ENCODE measurements around the gene NSF.
"Not testable (repeated sequence)": the region's sequence is repeated elsewhere in the genome, so short reads cannot be mapped to it uniquely, and the experiment has no call there.

NSF gene

DNA sequence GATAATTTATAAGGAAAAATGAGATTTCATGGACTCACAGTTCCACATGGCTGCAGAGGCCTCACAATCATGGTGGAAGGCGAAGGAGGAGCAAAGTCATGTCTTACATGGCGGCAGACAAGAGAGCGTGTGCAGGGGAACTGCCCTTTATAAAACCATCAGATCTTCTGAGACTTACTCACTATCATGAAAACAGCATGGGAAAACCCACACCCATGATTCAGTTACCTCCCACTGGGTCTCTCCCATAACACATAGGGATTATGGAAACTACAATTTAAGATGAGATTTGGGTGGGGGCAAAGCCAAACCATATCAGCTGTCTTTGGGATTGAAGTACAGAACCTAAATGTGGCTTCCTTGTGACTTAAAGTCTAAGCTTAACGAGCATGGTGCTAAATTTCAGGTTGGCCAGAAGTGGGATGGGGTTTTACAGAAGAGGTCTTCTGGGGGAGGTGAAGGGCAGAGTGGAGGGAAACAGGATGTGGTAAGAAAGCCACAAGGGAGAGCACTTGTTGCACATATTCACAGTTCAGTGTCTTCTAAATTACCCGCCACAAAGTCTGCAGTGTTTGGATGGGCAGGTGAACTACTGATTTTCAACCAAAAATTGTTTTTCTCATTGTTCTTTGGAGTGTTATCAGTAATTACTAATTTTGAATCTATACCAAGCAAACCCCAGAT lies 38.4 kb downstream of the NSF start:
- DNase-seq (ENCODE audit: extremely low read depth in 1 of 2, low read depth in 1 of 2) = not testable (repeated sequence)

DNA sequence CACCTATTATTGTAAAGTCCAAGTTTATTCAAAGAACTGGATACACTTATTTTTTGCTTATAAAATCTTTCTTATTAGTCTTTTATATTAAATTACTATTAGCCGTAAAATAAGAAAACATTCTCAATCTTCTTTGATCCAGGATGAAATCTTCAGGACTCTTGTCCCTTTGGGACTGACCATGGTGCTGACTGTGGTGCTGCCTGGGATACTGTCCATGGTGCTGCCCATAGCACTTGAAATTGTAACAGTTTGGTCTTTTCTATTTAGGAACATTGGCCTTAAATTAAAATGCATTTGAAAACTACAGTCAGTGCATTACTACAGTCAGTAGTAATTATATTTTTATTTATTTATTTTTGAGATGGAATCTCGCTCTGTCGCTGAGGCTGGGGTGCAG lies 41.7 kb downstream of the NSF start:
- DNase-seq (ENCODE audit: extremely low read depth in 1 of 2, low read depth in 1 of 2) = not testable (repeated sequence)

DNA sequence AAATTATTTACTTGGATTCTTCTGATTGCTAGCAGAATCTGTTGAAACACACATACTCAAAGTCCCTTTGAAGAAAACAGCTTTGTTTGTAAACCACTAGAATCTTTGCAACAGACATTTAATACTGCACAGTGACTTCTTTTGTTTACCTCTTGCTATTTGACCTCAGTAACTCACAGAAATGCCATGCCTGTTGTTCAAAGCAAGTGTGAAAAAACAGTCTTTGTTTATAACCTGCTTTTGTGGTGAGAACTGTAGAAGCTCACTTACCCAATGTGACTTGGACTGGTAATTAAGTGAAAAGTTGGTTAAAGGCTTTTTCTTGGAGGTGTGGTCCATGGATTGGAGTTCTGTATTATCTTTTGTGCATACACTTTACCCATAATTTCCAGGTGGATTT lies 44.4 kb downstream of the NSF start:
- not testable (repeated sequence) for DNase-seq (ENCODE audit: extremely low read depth in 1 of 2, low read depth in 1 of 2)

DNA sequence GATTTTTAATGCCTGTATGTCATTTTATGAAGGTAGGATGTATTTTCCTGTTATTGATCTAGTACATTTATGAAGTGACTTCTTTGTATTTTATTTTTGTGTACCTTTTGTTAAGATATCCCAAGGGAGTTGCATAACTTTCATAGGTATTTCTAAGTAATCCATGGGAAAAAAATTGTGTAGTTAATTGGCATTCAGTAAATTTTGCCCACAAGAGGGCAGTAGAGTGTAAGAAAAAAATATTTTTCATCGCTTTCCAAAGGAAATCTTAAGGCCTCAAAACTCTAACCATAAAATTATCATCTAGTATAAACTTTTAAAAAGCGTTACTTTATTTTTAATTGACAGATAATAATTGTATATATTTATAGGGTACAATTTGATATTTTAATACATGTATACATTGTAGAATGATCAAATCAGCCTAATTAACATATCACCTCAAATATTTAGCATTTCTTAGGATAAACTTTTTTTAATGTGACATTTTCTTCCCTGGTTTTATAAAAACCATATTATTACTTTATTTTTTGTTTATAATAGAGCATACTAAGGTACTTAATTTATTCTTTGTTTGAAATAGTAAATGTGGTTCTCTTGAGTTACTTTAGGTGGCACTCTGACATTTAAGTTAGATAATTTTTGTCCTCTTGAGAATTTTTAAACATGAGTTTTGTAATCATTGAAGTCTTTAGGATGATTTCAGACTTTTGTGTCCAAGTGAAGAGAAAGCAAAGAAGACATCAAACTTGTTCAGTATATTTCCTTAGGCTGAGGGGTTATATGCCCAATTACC lies 51.6 kb downstream of the NSF start:
- DNase-seq (ENCODE audit: extremely low read depth in 1 of 2, low read depth in 1 of 2) = not testable (repeated sequence)

DNA sequence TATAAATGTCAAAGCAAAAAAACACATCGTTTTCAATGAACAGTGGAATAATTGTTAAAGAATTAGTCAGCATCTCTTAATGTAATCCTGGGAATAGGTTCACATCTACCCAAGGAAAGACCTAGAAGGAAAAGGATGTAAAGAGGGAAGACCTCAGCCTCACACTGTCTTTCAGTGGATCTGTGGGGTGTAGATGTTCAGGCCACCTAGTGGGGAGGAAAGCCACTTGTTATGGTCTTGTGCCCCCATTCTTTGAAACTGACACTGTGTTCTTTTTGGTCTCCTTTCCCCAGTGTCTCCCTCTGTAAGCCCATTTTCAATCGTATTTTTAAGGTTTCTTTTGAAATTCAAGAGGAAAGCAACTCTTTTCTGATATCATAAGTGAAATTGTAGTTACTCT lies 56.8 kb downstream of the NSF start:
- DNase-seq (ENCODE audit: extremely low read depth in 1 of 2, low read depth in 1 of 2) = not testable (repeated sequence)

DNA sequence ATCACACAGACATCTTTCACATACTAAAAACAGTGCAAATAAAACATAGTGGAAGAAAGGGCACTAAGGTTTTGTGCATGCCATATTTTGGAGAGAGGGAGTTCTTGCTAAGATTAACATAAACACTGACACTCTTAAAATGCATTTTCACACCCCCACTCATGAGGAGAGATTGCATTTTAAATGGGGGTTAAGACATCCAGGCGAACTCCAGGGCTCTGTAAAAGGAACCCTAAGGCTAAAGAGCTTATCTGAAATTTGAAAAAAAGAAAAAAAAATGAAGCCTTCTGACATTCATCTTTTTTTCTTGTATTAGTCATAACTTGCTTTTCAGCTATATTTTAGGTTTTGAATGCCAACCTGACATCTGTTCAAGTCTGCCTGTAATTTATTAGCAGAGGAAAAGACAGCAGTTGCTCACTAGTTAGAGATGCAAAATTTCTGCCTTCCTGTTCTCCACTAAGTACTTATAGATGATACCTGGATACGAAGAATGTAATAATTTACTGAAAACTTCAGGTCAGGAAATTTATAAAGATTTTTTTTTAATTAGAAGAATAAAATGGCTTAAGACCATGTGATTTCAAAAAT lies 57.3 kb downstream of the NSF start:
- DNase-seq (ENCODE audit: extremely low read depth in 1 of 2, low read depth in 1 of 2) = not testable (repeated sequence)

DNA sequence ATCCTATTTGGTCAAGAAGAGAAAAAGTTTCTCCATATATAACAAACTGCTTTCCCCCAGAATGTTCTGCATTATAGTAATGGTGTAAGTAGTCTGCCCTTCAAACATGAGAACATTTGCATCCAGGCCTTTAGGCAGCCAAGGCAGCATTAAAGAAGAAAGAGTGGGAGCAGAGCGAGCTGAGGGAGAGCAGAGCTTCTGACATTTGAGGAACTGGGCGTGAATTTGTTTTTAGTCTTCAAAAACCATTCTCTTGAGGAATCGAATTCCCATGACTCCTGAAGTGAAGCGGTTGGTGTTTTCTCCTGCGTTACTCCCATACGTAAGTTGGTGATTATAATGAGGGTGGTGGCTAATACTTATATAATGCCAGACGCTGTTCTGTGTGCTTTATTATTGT lies 58.8 kb downstream of the NSF start:
- not testable (repeated sequence) for DNase-seq (ENCODE audit: extremely low read depth in 1 of 2, low read depth in 1 of 2)

DNA sequence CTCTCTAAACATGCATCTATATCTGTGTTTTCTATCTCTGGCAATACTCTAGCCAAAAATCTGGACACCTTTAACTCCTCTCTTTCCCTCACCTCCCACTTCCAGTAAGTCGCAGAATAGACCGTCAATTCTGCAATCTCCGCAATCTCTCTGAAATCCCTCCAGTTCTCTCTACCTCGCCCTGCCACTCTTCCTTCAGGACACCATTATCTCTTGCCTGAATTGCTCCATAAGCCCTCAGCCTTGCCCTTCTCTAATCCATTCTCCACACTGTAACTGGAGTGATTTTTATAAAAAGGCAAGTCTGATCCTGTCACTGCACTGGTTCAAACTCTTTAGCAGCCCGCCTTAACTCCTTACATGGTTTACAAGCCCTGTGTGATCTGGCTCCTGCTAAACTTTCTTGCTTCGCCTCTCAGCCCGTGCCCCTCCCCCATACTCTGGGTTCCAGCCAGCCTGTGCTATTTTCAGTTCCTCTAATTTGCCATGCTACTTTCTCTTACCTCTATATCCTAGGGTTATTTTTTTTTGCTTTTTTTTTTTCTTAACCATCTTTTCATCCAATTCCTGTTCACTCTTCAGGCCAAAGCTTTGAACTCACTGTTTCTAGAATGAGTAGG lies 61.7 kb downstream of the NSF start:
- DNase-seq (ENCODE audit: extremely low read depth in 1 of 2, low read depth in 1 of 2) = not testable (repeated sequence)

DNA sequence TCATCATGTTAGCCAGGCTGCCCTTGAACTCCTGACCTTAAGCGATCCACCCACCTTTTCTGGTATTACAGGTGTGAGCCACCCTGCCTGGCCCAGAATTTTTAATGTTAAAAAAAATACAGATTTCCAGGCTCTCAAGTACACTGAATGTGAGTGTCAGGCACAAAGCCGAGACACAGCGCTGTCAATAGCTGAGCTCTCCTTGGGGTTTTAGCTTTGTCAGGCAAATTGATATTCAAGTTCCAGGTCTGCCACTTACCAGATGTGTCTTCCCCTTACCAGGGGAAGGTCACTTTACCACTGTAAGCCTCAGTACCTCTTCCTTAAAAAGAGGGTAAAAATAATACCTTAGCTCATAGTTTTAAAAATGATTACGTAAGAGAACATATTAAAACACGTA lies 67.8 kb downstream of the NSF start:
- not testable (repeated sequence) for DNase-seq (ENCODE audit: extremely low read depth in 1 of 2, low read depth in 1 of 2)

DNA sequence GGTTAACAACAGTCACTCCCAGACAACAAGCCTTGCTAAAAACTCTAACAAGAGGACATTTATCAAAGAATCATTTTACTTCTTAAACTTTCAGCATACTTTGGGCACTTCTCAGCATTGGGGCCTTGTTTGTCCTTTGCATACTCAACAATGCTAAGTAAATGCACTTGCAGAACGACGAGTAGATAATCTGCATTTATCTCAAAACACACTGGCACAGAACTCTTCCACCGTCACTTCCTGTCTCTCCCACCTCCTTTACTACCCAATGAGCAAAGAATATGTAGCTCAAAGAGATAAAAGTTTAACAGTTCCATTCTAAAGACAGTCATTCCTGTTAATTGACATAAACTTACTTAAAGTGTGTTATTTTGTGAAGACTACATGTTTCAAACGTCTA lies 69.2 kb downstream of the NSF start:
- not testable (repeated sequence) for DNase-seq (ENCODE audit: extremely low read depth in 1 of 2, low read depth in 1 of 2)

DNA sequence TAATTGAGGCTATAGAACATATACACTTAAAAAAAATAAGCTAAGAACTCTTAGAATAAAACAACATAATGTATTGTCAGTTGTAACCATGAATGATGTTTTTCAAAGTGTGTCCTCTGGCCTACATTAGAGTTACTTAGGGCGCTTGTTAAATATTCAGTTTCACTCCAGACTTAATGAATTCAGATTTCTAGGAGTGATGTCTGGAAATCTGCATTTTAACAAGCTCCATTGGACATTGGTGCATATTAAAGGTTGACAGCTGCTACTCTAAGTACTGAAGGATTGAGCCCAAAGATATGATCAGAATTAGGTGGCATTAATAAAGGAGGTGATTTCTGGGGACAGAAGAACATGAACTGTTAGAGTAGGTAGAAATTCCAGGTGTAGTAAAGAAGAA lies 72.7 kb downstream of the NSF start:
- not testable (repeated sequence) for DNase-seq (ENCODE audit: extremely low read depth in 1 of 2, low read depth in 1 of 2)

DNA sequence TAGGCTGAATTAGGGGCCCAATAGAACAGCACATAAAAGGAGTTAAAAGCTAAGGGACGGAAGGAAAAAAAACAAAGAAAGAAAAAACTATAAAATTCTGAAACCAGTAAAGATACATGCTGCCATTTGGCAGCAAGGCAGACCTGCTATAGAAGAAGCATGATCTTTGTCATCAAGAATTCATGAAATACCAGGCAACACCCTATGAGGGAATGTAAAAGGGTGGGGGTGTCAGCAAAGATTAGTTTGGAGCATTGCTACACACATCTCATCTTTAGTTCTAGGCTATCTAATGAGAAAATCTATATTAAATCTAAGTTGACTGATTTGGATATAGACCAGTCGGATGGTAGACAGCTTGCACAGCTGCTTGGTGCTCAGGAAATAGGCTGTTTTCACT lies 73.1 kb downstream of the NSF start:
- DNase-seq (ENCODE audit: extremely low read depth in 1 of 2, low read depth in 1 of 2) = not testable (repeated sequence)

DNA sequence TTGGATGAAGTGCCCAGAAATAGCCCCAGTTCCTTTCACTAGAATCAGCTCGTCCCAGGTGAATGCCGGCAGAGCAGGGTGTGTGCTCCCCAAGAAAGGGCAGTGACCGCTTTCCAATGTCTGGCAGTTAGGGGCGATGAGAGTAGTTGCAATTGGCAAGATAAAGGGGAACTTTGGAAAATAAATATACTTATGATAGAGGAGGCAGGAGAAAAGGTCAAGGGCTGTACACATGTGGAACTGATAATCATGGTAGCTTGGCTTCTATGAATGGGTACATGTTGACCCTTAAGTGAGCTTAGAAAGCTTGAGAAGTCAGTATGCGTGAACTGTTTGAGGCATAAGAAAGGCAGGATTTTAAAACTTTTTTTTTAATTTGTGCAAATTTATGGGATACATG lies 75.5 kb downstream of the NSF start:
- DNase-seq (ENCODE audit: extremely low read depth in 1 of 2, low read depth in 1 of 2) = not testable (repeated sequence)

DNA sequence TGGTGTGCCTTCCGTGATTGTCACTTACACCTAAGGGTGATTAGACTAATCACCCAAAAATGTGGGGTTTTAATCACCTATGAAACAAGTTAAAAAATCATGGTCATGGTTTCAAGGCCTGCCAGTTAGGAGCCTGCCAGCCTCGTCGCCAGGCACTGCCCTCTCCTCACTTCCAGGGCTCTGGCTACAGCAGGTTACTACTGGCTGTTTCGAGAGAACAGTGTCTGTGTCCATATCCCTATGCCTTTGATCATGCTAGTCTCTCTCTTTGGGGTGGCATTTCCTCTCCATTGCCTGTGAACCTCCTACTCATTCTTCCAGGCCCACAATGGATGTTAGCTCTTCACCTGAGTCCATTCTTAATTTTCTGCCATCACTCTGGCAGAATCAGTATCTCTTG lies 80.3 kb downstream of the NSF start:
- not testable (repeated sequence) for DNase-seq (ENCODE audit: extremely low read depth in 1 of 2, low read depth in 1 of 2)

DNA sequence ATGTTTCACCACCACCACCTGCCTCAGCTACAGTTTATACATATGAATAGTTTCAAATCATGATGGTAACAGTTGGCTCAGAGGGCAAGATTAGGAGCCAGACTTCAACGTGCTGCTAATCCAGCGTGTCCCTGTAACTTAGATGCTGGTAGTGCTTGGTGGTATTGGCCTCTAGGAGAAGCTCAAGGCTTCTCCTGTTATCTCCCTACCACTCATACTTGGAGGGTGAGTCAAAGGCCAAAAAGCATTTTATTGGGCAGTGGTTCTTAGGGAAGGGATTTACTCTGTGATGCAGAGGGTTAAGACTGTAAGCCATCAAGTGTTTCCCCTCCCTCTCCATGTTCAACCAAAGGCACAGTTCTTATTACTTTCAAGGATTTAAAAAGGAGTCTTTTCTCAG lies 82.3 kb downstream of the NSF start:
- DNase-seq (ENCODE audit: extremely low read depth in 1 of 2, low read depth in 1 of 2) = not testable (repeated sequence)

DNA sequence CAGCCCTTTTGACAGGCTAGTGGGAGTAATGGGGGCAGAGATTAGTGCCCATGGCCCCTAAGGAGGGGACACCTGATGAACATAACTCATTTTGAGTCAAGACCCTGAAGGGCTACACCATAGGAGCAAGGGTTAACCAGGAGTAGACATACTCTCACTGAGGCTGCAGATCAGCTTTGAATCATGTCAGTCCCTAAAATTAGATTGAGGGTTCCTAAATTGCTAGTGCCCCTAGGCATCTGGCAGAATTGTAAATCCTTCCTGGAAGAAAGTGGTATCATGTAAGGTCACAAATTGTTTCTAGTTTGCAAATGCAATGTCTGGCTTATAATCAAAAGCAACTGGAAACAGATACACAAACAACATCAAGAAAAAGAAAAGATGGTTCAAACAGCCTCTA lies 87.3 kb downstream of the NSF start:
- not testable (repeated sequence) for DNase-seq (ENCODE audit: extremely low read depth in 1 of 2, low read depth in 1 of 2)

DNA sequence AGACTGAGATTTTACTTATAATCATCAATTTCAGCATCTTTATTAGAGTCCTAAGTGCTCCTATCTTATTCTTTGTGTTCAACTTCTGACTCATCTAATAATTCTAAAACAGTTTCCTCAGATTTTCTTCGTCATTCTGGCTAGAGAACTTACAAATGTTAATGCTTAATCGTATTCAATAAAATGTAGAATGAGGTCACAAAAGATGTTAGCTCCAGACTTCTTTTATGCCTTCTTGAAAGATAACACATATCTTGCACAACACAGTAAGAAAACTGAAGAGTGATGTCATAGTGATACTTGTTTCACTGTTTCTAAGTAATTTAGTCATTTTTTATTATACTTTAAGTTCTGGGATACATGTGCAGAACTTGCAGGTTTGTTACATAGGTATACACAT lies 93.2 kb downstream of the NSF start:
- not testable (repeated sequence) for DNase-seq (ENCODE audit: extremely low read depth in 1 of 2, low read depth in 1 of 2)

DNA sequence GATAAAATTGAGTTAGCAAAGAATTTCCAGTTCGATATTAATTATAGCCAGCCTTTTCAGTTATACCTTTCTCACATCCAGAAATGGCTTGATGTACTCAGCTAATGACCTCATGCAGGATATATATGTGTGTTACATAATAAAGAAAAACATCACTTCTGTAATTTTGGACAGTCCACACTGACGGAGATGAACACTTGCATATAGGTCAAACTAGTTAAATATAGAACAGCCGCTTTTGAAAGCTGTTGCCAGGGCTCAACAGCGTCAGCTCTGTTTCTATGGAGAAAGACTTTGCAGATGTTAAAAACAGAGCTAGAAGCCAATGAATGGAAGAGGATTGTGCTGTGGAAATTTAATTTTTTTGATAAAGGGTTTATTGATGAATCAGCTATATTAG lies 94.8 kb downstream of the NSF start:
- DNase-seq (ENCODE audit: extremely low read depth in 1 of 2, low read depth in 1 of 2) = not testable (repeated sequence)

DNA sequence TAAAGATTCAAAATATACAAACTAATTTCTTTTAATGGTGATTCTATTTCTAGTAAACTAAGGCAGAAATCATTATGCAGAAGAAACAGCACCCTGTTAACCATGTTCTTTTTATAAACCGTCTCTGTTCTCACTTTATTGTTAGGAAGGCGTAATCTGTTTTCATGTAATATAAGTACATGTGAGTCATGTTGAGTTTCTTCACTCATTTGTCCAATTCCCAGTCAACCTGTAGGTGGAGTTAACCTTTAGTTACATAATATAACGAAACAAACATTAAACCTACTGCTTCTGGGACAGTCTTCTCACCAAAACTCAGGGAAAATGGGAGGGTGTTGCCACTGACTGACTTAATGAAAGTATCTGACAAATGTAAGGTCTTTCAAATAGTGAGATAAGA lies 101.7 kb downstream of the NSF start:
- not testable (repeated sequence) for DNase-seq (ENCODE audit: extremely low read depth in 1 of 2, low read depth in 1 of 2)

DNA sequence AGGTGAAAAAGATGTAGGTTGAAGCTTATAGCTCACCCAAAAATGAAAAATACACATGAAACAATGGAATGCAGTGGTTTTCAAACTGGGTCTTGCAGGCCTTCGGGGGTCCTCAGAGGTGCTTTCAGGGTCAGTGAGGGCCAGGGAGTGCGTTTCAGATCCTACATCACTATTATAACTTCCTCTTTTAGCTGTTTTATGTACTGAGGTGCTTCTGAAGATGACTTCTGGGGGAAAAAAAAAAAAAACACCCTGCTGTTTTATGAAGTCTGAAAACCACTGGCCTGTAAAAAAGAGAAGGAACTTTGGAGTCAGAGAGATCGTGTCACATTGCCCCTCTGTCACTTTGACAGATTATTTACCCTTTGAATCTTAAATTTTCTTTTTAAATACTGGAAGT lies 102.8 kb downstream of the NSF start:
- DNase-seq (ENCODE audit: extremely low read depth in 1 of 2, low read depth in 1 of 2) = not testable (repeated sequence)

DNA sequence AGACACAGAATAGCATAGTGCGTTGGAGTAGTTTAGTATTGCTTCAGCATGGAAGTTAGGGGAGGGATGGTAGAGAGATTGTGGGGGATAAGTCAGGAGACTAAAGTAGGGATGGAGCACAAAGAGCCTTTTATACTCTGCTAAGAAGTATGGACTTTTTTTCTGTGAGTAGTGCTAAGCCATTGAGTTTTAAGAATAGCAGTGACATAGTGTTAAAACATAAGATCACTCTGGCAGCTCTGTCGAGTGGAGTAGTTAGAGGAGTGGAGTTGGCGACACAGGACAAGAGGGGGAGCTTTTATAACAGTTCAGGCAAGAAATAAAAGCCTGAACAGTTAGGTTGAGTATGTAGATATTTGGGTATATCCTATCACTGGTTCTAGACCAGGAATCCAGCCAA lies 106.1 kb downstream of the NSF start:
- not testable (repeated sequence) for DNase-seq (ENCODE audit: extremely low read depth in 1 of 2, low read depth in 1 of 2)

Measured in stimulated activated CD8-positive, alpha-beta memory T cell treated with anti-CD3 and anti-CD28 coated beads, Interleukin-7, amount 100 ng/mL, for 48 hours (primary cell).